ENCODE data around the gene STUM.

- TF ChIP-seq EZH2 (IDR thresholded peaks at IDR 0.05): no peak
- TF ChIP-seq POLR2AphosphoS5 (IDR thresholded peaks at IDR 0.05; ENCODE audit: borderline replicate concordance, low read depth, low read length): no peak
- no peak for TF ChIP-seq FOXP2 (optimal IDR thresholded peaks at IDR 0.05; ENCODE audit: control extremely low read depth, extremely low read length, insufficient read depth)
These were observed 27.3 kb downstream of the STUM start for GRCh38 chr1:226575739-226576378.
